Neural cell (in vitro differentiated cells): ENCODE results near the gene ALK. TPM values are rescaled to one million over a fixed set of nuclear protein-coding genes. Genes with fewer than 3 reads are reported as not detected.

Source experiments
- H2AFZ ChIP-seq: fragments of 200-600, 300-800 bp; sonication (generic), shearing (Covaris generic); 2 replicates; pipeline ENCODE4 v1.6.0; 2014; ENCODE audit warnings: low read depth, mild to moderate bottlenecking, antibody characterized with exemption, low read length, moderate library complexity
- H3F3A ChIP-seq: fragments of 200-600 bp; shearing (Covaris generic); 2 replicates; pipeline ENCODE4 v1.6.1; 2016; ENCODE audit warnings: mild to moderate bottlenecking, moderate library complexity, mixed read lengths, antibody characterized with exemption, low read length; ENCODE audit not compliant: insufficient read depth, poor library complexity, severe bottlenecking
- H3K27ac ChIP-seq: fragments of 200-600, 300-800 bp; sonication (generic), shearing (Covaris generic); 2 replicates; pipeline ENCODE4 v1.5.1; 2014; ENCODE audit warnings: mild to moderate bottlenecking, low read length, moderate library complexity
- H3K27me3 ChIP-seq: fragments of 300-800, 200-600 bp; sonication (generic), shearing (Covaris generic); 2 replicates; pipeline ENCODE4 v1.6.0; 2014; ENCODE audit warnings: mild to moderate bottlenecking, low read depth, low read length, moderate library complexity; ENCODE audit not compliant: insufficient read depth
- H3K36me3 ChIP-seq: fragments of 300-800, 200-600 bp; sonication (generic), shearing (Covaris generic); 2 replicates; pipeline ENCODE4 v1.5.1; 2014; ENCODE audit warnings: mild to moderate bottlenecking, antibody characterized with exemption, low read length, moderate library complexity; ENCODE audit not compliant: insufficient read depth
- H3K4me2 ChIP-seq: fragments of 300-800, 200-600 bp; sonication (generic), shearing (Covaris generic); 2 replicates; pipeline ENCODE4 v1.6.0; 2014; ENCODE audit warnings: mild to moderate bottlenecking, low read length
- H3K4me3 ChIP-seq: fragments of 300-800, 200-600 bp; sonication (generic), shearing (Covaris generic); 2 replicates; pipeline ENCODE4 v1.5.1; 2014; ENCODE audit warnings: mild to moderate bottlenecking, low read length, moderate library complexity
- H3K79me2 ChIP-seq: fragments of 200-600 bp; shearing (Covaris generic); replicated peaks from 2 replicates; pipeline ENCODE4 v1.6.0; 2014; ENCODE audit warnings: mild to moderate bottlenecking, low read length, moderate library complexity; ENCODE audit not compliant: insufficient read depth
- H3K9ac ChIP-seq: fragments of 300-800, 200-600 bp; sonication (generic), shearing (Covaris generic); 2 replicates; pipeline ENCODE4 v1.6.1; 2016; ENCODE audit warnings: mild to moderate bottlenecking, low read length, mixed read lengths
- H3K9me2 ChIP-seq: fragments of 200-600 bp; shearing (Covaris generic); 2 replicates; pipeline ENCODE4 v1.6.1; 2016; ENCODE audit warnings: mild to moderate bottlenecking, low read length, mixed read lengths; ENCODE audit not compliant: insufficient read depth
- H3K9me3 ChIP-seq: fragments of 200-600, 300-800 bp; sonication (generic), shearing (Covaris generic); 2 replicates; pipeline ENCODE4 v1.6.1; 2016; ENCODE audit warnings: mild to moderate bottlenecking, mixed run types, low read length, moderate library complexity, mixed read lengths
- H4K20me1 ChIP-seq: fragments of 200-600 bp; shearing (Covaris generic); 2 replicates; pipeline ENCODE4 v1.6.1; 2016; ENCODE audit warnings: mild to moderate bottlenecking, mixed run types; ENCODE audit not compliant: insufficient read depth
- CTCF ChIP-seq: fragments of 450-650 bp; IDR thresholded peaks from 2 replicates; pipeline ENCODE4 v1.5.1; 2014; ENCODE audit warnings: antibody characterized with exemption, mild to moderate bottlenecking, moderate library complexity; ENCODE audit not compliant: poor library complexity, severe bottlenecking
- EP300 ChIP-seq: fragments of 450-650 bp; conservative IDR thresholded peaks from 2 replicates; pipeline ENCODE4 v1.6.1; 2014; ENCODE audit warnings: antibody characterized with exemption, mild to moderate bottlenecking, moderate library complexity; ENCODE audit not compliant: poor library complexity, severe bottlenecking
- EZH2 ChIP-seq: fragments of 200-600, 300-800 bp; shearing (Covaris generic), sonication (generic); IDR thresholded peaks from 2 replicates; pipeline ENCODE4 v1.6.1; 2014; ENCODE audit warnings: antibody characterized with exemption, low read length, borderline replicate concordance, mild to moderate bottlenecking; ENCODE audit not compliant: insufficient read depth, poor library complexity, severe bottlenecking
- MXI1 ChIP-seq: fragments of 450-650 bp; conservative IDR thresholded peaks from 2 replicates; pipeline ENCODE4 v1.6.1; 2014; ENCODE audit warnings: antibody characterized with exemption, mild to moderate bottlenecking; ENCODE audit not compliant: poor library complexity, severe bottlenecking
- POLR2AphosphoS5 ChIP-seq: IDR thresholded peaks from 2 replicates; pipeline ENCODE4 v1.6.1; 2012
- RAD21 ChIP-seq: fragments of 450-650 bp; conservative IDR thresholded peaks from 2 replicates; pipeline ENCODE4 v1.6.1; 2014; ENCODE audit warnings: antibody characterized with exemption, mild to moderate bottlenecking, moderate library complexity
- REST ChIP-seq: IDR thresholded peaks from 2 replicates; pipeline ENCODE4 v1.6.1; 2012; ENCODE audit warnings: borderline replicate concordance
- SMC3 ChIP-seq: fragments of 450-650 bp; conservative IDR thresholded peaks from 2 replicates; pipeline ENCODE4 v1.6.1; 2014; ENCODE audit warnings: antibody characterized with exemption, mild to moderate bottlenecking, moderate library complexity; ENCODE audit not compliant: poor library complexity
- TAF1 ChIP-seq: IDR thresholded peaks from 2 replicates; pipeline ENCODE4 v1.6.1; 2012; ENCODE audit warnings: low read depth
- polyA plus RNA-seq: library from polyadenylated mRNA; depleted of rRNA; stranded (reverse); fragments of >200 nt; gene quantifications from 2 replicates; pipeline ENCODE4 v1.2.3, GENCODE V29; 2014

ALK gene
- polyA plus RNA-seq, 1 donor from 2014 or later = 7.1 TPM

GRCh38 chr2:29940706-29941105 lies 19.3 kb upstream of the ALK start:
- H3K4me2 ChIP-seq = no peak overlapping the region
- TF ChIP-seq EZH2 = no peak
- TF ChIP-seq CTCF = no peak
- no peak for TF ChIP-seq TAF1
- TF ChIP-seq POLR2AphosphoS5 = no peak
- TF ChIP-seq RAD21 = no peak
- TF ChIP-seq SMC3 = no peak
- no peak for TF ChIP-seq MXI1
- TF ChIP-seq REST = no peak
- no peak for TF ChIP-seq EP300
- no peaks in the 10 kb centered on the region for H3K9me2 ChIP-seq

GRCh38 chr2:29936020-29936419 lies 14.6 kb upstream of the ALK start:
- H3K9me2 ChIP-seq = no peaks in the 10 kb centered on the region
- TF ChIP-seq EP300 (no peak), RAD21 (no peak), TAF1 (no peak), POLR2AphosphoS5 (no peak), REST (no peak), MXI1 (no peak), CTCF (no peak), EZH2 (no peak), SMC3 (no peak)

More at GRCh38 chr2:29940706-29941105, 19.3 kb upstream of the ALK start:
- Histone ChIP-seq H3K79me2 (no peaks in the 10 kb centered on the region), H4K20me1 (no peaks in the 10 kb centered on the region), H3K9ac (no peak overlapping the region), H2AFZ (no peak overlapping the region), H3F3A (no peaks in the 10 kb centered on the region), H3K4me3 (no peak overlapping the region), H3K27me3 (no peaks in the 10 kb centered on the region), H3K9me3 (no peaks in the 10 kb centered on the region), H3K27ac (no peak overlapping the region), H3K36me3 (no peaks in the 10 kb centered on the region)

More at GRCh38 chr2:29936020-29936419, 14.6 kb upstream of the ALK start:
- Histone ChIP-seq H3F3A (no peaks in the 10 kb centered on the region), H4K20me1 (no peaks in the 10 kb centered on the region), H3K27ac (no peak overlapping the region), H3K9me3 (no peaks in the 10 kb centered on the region), H3K36me3 (no peaks in the 10 kb centered on the region), H2AFZ (no peak overlapping the region), H3K79me2 (no peaks in the 10 kb centered on the region), H3K4me2 (no peak overlapping the region), H3K9ac (no peak overlapping the region), H3K27me3 (no peaks in the 10 kb centered on the region), H3K4me3 (no peak overlapping the region)
